SKM-1 (cell line): ENCODE measurements around the gene PSD4.

Experiments used
- DNase-seq: peaks from one replicate; lab custom pipeline; 2025; ENCODE audit not compliant: unreplicated experiment; lab: John Stamatoyannopoulos, UW

The PSD4 gene

GRCh38 chr2:113258471-113259147 lies 84.8 kb downstream of the PSD4 start:
- DNase-seq, result no peak
